SKM-1 (cell line): ENCODE results near the gene TIGIT.

Experiments
- DNase-seq: peaks from one replicate; lab custom pipeline; 2025; ENCODE audit not compliant: unreplicated experiment; lab: John Stamatoyannopoulos, UW

Gene TIGIT

DNA sequence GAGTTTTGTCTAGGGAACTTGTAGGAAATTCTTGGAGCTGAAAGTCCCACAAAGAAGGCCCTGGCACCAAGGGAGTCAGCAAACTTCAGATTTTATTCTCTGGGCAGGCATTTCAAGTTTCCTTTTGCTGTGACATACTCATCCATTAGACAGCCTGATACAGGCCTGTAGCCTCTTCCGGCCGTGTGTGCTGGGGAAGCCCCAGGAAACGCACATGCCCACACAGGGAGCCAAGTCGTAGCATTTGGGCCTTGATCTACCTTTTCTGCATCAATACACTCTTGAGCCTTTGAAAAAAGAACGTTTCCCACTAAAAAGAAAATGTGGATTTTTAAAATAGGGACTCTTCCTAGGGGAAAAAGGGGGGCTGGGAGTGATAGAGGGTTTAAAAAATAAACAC is 15.0 kb downstream of the TIGIT start:
- DNase-seq: no peak

DNA sequence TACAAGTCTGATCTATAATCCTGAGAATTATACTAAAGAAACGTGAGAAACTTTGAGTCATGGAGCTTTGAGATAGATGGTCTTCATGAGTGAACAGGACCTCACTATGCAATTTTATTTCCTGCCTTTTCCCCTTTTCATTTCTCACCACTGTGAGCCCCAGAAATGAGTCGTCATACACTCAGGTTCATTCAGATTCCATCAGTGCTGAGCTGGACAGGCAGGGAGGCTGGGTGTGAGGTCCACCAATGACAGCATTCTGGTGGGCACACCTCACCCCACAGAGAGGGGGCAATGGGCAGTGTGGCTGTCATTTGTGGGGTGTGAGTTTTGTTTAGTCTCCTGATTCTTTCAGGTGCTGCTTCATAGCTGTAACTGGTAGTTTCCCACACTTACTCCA is 16.9 kb downstream of the TIGIT start:
- DNase-seq: no peak

DNA sequence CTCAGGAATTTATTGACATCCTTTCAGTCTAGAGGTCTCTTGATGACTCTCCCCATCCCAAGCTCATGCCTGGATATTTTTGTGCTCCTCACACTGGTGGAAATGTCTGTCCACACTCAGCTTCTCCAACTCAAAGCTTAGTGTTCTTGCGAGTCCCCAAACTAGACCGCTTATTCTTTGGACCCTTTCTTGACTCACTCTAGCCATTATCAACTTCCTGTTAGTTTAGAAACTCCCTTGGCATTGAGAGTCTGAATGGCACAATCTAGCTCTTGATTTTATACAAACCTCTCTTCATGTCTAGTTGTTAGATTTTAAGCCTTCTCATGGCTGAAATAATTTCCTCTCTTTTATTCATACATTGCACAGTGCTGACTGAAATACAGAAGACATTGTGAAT is 19.6 kb downstream of the TIGIT start:
- no peak for DNase-seq

DNA sequence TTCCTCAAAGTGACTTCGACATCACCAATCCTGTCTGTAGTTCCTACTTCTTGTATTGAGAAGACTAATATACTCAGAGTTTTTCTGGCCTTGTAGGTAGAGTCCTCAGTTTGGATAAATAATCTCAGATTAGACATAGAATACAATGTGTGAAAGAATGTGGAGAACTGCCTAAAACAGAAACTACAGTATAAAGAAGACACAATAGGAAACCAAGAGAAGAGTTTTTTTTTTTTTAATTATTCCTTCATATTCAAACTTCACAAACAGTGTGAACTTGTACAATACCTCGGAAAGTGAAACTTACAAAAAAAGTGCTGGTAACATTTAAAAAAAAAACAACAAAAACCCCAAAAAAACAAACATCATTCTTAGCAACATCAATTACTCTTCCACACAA is 20.5 kb downstream of the TIGIT start:
- DNase-seq: no peak

DNA sequence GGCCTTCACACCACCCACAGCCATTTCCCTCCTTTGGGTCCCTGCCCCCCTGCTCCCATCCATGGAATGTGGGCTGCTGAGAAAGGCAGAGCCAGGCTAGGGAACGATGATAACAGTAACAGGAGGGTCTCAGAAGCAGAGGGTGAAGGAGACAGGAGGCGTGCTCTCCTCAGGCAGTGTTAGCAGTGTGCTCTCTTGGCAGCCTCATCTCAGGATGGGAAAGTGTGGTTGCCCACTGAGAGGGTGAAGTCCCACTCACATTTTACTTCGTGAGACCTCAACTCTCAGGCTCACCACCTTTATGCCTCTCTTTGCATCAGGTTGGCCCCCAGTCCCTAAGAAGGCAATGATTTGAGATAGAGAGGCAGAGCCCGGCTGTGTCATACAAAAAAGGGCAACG is 24.5 kb downstream of the TIGIT start:
- no peak for DNase-seq

DNA sequence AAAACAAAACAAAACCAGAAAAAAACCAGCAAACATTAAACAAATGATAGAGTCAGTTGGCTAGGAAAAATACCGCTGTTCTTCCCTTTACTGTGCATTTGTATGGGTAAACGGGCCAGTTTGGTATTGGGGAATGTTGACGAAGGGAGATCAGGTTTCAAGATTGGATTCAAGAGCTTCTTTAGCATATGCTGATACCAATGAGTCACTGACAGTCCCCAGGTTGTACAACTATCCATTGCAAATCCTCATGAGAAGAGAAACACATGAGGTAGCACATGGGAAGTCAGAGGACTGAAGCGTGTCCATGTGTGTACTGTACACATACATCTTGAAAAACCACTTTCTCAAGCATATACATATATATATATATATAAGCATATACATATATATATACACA is 25.6 kb downstream of the TIGIT start:
- DNase-seq: no peak

DNA sequence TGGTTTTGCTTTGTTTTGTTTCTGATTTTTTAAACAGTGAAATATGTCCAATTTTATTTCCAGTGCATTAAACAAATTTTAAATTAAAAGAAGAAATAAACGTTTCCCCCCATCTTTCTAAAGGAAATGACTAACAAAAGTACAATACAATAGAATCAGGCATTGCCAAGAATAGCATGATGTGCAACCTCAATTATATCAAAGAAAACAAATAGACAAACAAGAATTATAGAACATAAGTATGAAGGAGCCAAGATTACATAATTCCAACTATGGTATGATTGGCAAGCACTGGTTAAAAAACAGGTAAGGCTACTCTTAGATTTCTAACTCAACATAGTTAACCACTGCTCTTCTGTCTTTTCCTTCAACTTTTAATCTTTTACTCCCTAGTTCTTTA is 26.4 kb downstream of the TIGIT start:
- no peak for DNase-seq

DNA sequence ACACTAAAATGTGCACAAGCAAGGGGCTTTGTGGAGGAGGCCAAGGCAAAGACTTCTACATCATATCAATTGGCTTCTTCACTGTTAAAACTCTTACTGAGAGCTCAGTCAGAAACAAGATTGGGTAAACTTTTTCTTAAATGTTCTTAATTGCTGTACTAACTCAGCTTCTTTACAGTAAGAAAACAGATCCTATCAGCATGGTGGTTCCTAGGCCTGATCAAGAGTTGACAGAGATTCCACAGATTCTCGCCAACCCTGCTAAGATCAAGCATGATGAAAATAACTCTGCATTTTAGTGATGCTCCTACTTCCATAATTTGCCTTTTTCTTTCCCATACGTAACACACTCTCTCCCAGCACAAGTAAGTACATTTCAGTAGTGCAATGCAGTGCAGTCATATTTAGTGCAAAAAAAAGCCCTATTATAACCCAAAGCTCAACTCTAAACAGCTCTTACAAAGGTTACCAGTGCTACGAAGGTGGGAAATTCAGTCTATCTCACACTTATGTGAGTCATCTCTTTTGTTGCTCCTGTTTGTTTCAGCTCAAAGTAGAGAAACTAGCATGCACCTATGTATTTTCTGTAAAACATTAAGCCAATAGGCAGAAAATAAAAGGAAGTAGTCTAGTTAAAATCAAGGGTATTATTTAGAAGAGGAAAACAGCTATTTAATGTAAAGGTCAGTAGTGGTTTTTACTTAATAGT is 29.9 kb downstream of the TIGIT start:
- no peak for DNase-seq

DNA sequence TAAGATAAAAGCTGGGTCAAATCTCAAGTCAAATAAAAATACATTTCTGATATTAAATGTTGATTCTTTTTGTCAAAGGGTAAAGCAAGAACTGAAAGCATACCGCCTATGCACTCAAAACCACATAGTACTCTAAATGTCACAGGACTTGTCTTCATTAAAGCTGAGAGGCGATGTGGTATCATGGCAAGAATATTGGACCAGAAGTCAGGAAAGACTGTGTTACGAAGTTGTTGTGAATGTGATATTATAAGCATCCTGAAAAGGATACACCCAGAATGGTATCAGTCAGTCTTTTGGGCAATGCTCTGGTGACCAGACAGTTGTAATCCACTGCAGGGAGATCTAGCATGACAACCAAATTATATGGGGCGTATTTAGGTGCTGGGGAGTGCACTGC is 33.8 kb downstream of the TIGIT start:
- no peak for DNase-seq

DNA sequence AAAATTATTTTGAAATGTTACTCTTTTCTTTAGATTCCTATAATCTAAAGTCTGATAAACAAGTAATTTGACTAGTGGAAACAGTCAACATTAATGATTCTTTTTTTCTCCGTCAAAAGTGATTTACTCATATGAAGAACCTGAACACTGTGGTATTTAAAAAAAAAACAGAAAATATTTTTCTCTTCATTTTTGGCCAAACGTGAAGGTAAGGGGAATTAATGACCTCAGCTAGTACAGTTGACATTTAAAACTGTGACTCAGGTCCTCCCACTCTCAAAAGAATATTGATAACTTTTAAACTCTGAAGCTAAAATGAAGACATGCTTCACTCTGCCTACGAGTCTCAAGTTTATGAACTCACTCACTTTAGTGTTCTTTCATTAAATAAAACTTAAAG is 34.5 kb downstream of the TIGIT start:
- DNase-seq: no peak

DNA sequence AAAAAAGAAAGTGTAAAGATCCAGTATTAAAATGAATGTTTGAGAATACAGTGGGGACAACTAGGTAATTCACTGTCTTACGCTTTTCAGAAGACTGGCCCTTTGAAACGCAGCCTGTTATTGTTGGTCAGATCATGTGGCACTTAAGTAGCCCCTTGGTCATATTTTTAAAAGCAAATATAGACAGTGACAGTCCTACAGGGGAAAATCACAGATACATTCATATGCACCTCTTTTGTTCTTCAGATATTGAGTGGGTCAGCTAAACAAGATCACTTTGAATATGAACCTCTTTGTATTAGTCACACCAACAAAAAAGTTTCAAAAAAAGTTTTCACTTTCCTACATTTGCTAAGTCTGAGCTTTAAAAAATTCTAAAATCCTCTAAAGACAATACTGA is 36.0 kb downstream of the TIGIT start:
- no peak for DNase-seq

DNA sequence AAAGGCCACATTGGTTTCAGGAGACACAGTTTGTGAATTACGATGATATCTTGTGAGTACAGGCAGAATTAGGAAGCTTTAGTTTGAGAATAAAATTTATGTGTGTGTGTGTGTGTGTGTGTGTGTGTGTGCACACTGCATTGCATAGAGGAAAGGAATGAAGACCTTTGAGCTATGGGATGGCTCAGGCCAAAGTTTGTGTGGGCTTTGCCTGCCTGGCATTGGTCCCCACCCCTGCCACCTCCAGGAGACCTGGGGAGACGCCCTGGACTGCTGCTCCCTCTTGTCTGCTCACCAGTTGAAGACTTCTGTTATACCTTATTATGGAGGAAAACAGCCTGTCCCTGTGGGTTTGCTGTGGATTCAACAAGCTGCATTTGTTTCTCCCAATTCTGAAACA is 37.2 kb downstream of the TIGIT start:
- DNase-seq: no peak

DNA sequence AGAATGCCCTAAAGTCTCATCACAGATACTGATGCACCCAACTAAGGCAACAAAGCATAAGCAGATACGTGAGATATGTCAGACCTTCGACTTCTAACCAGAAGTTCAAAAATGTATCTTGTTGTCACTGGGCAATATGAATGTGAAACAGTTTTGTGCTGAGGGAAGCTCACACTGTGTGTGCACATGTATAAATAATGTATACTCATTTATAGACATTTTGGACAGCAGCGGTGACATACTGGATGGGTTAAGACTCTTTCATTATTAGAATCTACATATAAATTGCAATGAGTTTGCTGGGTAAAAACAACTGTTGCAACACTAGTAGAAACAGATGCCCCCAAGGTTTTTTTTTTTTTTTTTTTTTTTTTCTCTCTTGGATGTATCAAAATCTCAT is 37.9 kb downstream of the TIGIT start:
- DNase-seq: no peak

DNA sequence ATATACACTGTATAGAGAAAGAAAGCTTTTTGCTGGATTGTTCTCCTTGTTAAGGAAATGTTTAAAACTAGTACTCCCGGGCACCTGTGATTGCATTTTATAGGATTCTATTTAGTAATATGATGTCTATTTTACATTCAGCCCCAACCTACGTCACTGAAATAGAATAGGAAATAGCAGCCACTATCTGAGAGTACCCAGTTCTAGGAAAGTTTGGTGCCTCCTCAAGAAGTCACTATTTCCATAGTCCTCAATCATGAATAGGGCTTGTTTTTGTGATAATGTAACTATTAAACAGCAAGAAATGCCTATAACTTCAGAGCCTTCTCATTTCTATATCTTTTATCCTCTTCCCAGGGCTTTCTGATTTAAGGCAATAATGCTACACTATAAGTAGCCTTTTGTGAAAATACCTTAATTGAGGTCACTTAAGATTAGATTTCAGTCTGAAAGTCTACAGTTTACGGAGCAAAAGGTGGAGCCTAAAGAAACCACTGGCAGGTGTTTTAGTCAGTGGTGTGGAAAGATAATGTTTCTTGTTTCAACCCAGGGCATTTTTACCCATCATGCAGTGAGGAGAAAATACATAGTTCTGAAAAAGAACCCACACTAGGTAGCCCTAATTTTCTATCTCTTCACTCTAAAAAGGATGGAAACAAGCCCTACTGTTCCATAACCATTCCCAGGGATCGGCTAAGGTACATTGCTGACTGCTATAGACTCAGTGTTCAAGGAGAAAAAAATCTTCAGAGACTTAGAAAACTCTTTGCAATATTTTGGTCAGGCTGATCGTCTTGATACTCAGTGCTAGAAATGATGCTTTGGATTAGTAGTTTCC is 38.7 kb downstream of the TIGIT start:
- DNase-seq: no peak

DNA sequence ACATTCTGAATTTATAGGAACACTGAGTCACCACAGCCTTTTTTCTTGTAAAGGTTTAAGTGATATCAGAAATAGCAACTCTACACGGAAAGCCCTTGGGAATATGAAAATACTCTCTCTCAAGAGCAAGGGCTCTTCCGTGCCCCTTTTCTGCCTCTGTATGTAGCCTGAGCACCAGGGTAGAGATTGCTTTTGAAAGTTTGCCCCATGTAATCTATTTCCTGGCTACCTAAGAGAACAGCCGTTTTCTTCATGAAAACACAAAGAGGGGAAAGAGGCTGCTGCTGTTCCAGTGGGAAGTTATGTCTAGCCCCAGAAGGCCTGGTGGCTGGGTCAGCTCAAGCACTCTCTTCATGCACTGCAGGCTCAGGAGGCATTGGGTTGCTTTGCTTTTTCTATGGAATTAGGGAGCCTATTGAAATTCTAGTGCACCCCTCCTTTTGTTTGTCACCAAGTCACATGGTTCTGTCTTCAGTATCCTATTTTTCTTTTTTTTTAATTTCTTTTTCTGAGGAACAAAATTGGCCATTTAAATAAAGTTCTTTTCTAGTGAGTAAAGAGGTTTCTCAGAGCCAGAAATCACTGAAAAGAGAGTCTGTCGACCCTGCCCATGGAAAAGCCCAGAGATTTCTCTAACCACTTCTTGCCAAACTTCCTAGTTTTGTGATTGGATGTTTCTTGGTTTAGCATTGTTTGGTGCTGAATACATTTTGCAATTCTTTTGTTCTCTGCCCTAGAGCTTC is 39.5 kb downstream of the TIGIT start:
- no peak for DNase-seq

DNA sequence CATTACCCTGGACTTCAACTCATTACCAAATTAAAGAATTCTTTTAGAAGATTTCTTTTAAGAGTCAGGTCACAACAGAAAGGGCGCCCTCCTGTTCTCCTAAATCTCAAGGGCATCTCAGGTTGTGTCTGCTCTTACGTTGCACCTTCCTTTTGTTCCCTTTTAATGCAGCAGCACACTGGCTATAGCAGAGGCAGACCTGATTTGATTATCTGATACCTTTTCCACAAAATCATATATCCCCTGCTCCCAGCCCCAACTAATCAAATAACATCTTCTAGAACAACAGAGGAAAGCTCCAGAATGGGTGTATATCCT is 40.1 kb downstream of the TIGIT start:
- no peak for DNase-seq

DNA sequence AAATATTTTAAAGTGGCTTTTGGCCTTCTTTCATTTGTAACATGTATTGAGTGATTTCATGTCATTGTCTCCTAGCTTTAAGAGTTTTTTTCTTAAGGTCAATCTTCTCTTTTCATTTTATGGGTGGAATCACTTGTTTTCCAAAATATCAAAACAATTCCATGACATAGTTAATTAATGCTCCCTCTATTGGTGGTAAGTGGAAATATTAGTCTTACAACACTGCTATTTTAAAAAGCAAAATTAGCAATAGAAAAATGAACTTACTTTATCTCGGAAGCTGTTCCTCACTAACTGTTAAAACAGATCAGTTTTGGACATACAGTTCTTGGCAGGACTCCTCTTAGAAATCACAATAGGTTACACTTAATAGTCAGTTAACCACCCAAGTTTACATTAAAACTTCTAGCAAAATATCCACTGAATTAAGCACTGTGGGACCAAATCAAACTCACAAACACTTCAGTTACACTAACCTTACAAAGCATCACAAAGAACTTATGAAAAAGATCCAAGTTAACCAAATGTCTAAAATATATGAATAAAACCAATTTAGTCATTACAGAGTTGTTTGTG is 42.4 kb downstream of the TIGIT start:
- DNase-seq: no peak

DNA sequence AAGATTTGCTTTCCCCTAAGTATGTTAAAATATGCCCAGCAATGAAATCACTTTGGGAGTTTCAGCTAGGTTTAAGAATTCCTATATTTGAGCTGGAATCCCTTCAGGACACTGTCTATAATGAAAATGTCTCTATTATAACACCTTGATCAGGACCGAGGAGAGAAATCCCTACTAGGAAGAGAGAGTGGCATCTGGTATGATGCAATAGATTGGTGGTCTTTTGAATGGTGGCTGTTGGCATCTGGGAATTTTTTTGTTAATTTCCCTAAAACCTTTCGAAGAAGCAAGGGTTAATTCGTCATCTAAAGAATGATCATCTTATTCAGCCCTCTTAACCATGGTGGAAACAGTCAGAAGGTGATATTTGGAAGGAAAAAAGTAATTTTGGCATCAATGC is 43.0 kb downstream of the TIGIT start:
- DNase-seq: no peak

DNA sequence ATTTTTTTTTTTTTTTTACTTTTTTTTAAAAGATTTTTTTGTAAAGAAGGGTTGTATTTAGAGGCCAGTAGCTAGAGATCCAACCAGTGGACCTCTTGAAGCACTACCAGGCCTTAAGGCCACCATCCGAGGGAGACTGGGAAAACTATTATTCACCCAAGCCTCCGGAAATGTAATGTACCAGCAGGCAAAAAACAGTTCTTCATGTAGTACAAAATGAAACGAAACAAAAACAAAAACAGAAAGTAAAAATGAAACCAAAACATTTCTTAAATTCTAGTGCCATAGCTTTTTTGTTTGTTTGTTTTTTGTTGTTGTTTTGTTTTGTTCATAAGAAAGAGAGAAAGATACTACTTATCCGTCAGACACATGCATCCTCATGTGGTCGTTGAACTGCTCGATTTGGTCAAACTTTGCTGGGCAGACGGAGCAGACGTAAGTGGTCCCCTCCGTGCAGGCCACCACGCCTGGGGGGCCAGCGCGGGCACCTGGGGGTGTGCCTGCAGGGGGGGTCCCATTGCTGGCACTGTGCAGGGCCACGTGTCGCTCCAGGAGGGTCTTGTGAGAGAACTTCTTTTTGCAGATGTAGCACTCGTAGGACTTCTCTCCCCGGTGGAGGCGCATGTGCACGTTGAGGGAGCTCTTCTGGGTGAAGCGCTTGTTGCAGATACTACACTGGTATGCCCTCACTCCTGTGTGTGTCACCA is 45.0 kb downstream of the TIGIT start:
- DNase-seq: no peak

DNA sequence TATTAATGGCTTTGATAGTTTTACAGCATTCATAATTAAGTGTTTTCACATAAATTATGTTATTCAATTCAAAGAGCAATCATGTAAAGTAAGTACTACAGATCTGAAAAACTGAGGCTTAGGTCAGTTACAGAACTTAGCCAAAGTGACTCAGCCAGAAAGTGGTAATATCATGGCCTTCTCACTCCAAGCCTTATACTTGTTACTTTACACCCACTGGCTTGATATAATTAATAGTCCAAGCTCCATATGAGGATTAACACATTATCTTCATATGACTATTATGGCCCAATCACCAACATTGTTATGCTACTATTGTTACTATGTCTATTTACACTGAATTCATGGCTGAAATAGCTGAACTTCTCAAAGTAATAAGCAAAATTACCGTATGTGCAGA is 50.7 kb downstream of the TIGIT start:
- DNase-seq: no peak

DNA sequence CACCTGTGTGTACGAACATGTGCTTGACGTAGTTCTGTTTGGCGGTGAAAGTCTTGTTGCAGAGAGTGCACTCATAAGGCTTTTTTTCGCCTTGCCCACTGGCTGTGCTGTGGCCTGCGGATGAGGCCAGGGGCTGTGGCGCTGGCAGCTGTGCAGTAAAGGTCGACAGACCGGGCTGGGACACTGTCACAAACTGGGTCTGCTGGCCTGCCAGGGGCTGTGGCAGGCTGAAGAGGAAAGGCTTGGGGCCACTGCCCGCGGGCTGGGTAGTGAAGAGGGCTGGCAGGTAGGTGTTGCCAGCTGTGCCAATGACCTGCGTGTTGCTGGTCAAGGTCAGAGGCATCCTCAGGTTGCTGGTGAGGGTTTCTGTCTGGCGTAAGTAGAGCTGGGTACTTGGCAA is 56.4 kb downstream of the TIGIT start:
- DNase-seq: no peak
